Fibroblast of mammary gland (primary cell): ENCODE measurements around the gene FLNC.

Experiments
- DNase-seq: peaks from one replicate; pipeline ENCODE4 v3.0.0-alpha.2; 2010; ENCODE audit warnings: low read depth
- H3K4me3 ChIP-seq: 2 replicates; pipeline ENCODE4 v1.5.1; 2011; ENCODE audit warnings: low read depth, mild to moderate bottlenecking, low read length, moderate library complexity; ENCODE audit not compliant: control insufficient read depth
- CTCF ChIP-seq: conservative IDR thresholded peaks from 2 replicates; pipeline ENCODE4 v1.5.1; 2011; ENCODE audit warnings: low read depth, low read length, inconsistent platforms; ENCODE audit not compliant: control insufficient read depth, insufficient read depth

The FLNC gene

GRCh38 chr7:128906766-128907559 lies 76.8 kb downstream of the FLNC start:
- H3K4me3 ChIP-seq: no peak overlapping the region
- no peak for TF ChIP-seq CTCF
- DNase-seq: no peak
